B cell (primary cell): ENCODE data around the gene KISS1R. TPM values are rescaled to one million over a fixed set of nuclear protein-coding genes. Genes with fewer than 3 reads are reported as not detected.
A peak's percentile ranks its signal among the peaks of the same experiment; 100 is the strongest.

ENCODE experiments used
- ATAC-seq: fragments of 200-7000 bp; cut with Tn5 transposase; one replicate; pipeline ENCODE4 v1.10.0; 2021; ENCODE audit warnings: low read depth, mild to moderate bottlenecking, moderate number of reproducible peaks, moderate library complexity
- CTCF ChIA-PET: fragments of 350-600 bp; sonication (Branson Sonifier 250); formaldehyde crosslinking; loops from one replicate; lab custom pipeline; 2021; ENCODE audit warnings: antibody characterized with exemption, inconsistent platforms; lab: Charles Lee
- POLR2A ChIA-PET: fragments of 350-600 bp; sonication (Branson Sonifier 250); formaldehyde crosslinking; loops from one replicate; lab custom pipeline; 2021; ENCODE audit warnings: antibody characterized with exemption; lab: Charles Lee
- DNase-seq: peaks from one replicate; pipeline ENCODE4 v3.0.0; 2013
- H2AFZ ChIP-seq: 2 replicates; pipeline ENCODE4 v1.6.1; 2012; ENCODE audit warnings: mild to moderate bottlenecking, low read depth, low read length; ENCODE audit not compliant: insufficient read depth, poor library complexity, severe bottlenecking
- H3K27ac ChIP-seq, 2 donors: 1 replicate in 1 of 2; 2 replicates in 1 of 2; pipeline ENCODE4 v1.5.1; 2012 to 2013; ENCODE audit warnings: low read length in 2 of 2, mild to moderate bottlenecking in 2 of 2, moderate library complexity in 1 of 2
- H3K27me3 ChIP-seq, 4 experiments: fragments of 200-600 bp in 1 of 4; sonication (generic) in 1 of 4; replicated peaks in 1 of 4; 1 replicate in 2 of 4; 2 replicates in 2 of 4; pipeline versions ENCODE4 v1.6.1 to v1.7.0; 2013 to 2016; ENCODE audit warnings: low read length in 3 of 4, mild to moderate bottlenecking in 2 of 4, mixed read lengths in 1 of 4, moderate library complexity in 1 of 4; ENCODE audit not compliant: insufficient read depth in 4 of 4, control insufficient read depth in 3 of 4; ENCODE audit errors: control extremely low read depth in 1 of 4
- H3K36me3 ChIP-seq, 2 experiments: replicated peaks in 1 of 2; 1 replicate in 1 of 2; 2 replicates in 1 of 2; pipeline versions ENCODE4 v1.6.1 to v1.7.1; 2013; ENCODE audit warnings: low read length in 1 of 2; ENCODE audit not compliant: insufficient read depth in 2 of 2, control insufficient read depth in 1 of 2; ENCODE audit errors: control extremely low read depth in 1 of 2, extremely low read depth in 1 of 2
- H3K4me1 ChIP-seq, 2 donors: fragments of 200-600 bp in 1 of 2; sonication (generic) in 1 of 2; 1 replicate in 1 of 2; 2 replicates in 1 of 2; pipeline versions ENCODE4 v1.5.1 to v1.6.1; 2013 to 2017; ENCODE audit warnings: low read length in 2 of 2; ENCODE audit not compliant: control insufficient read depth in 2 of 2, insufficient read depth in 2 of 2
- H3K4me2 ChIP-seq: replicated peaks from 2 replicates; pipeline ENCODE3; 2012; ENCODE audit warnings: mild to moderate bottlenecking, low read depth, low read length; ENCODE audit not compliant: poor library complexity, severe bottlenecking
- H3K4me3 ChIP-seq, 5 experiments: fragments of 200-600 bp in 1 of 5; sonication (generic) in 1 of 5; 1 replicate in 3 of 5; 2 replicates in 2 of 5; pipeline versions ENCODE4 v1.5.1 to v1.7.0; 2011 to 2016; ENCODE audit warnings: low read length in 4 of 5, mild to moderate bottlenecking in 4 of 5, low read depth in 2 of 5, control low read depth in 1 of 5, moderate library complexity in 1 of 5; ENCODE audit not compliant: insufficient read depth in 1 of 5; ENCODE audit errors: control extremely low read depth in 1 of 5, extremely low read depth in 1 of 5
- H3K79me2 ChIP-seq: fragments of 200-600 bp; sonication (generic); one replicate; pipeline ENCODE4 v1.6.0; 2016; ENCODE audit warnings: low read length; ENCODE audit not compliant: control insufficient read depth, insufficient read depth
- H3K9ac ChIP-seq: fragments of 200-600 bp; sonication (generic); 2 replicates; pipeline ENCODE4 v1.6.1; 2017; ENCODE audit warnings: mild to moderate bottlenecking, low read length, moderate library complexity
- H3K9me3 ChIP-seq, 3 donors: one replicate each; pipeline versions ENCODE4 v1.6.1 to v1.7.1; 2013; ENCODE audit warnings: low read length in 2 of 3; ENCODE audit not compliant: control insufficient read depth in 2 of 3, insufficient read depth in 1 of 3; ENCODE audit errors: control extremely low read depth in 1 of 3
- H4K20me1 ChIP-seq: 2 replicates; pipeline ENCODE4 v1.6.0; 2012; ENCODE audit warnings: mild to moderate bottlenecking, low read length; ENCODE audit not compliant: insufficient read depth, control insufficient read depth, poor library complexity, severe bottlenecking
- H3K27ac Mint-ChIP-seq: one replicate; pipeline ENCODE4 v1.8.0; 2021; ENCODE audit warnings: mixed read lengths
- H3K27me3 Mint-ChIP-seq: one replicate; pipeline ENCODE4 v1.8.0; 2021; ENCODE audit warnings: mixed read lengths
- H3K4me1 Mint-ChIP-seq: one replicate; pipeline ENCODE4 v1.8.0; 2021; ENCODE audit warnings: mixed read lengths
- H3K4me3 Mint-ChIP-seq: one replicate; pipeline ENCODE4 v1.8.0; 2021; ENCODE audit warnings: mixed read lengths
- H3K9me3 Mint-ChIP-seq: one replicate; pipeline ENCODE4 v1.8.0; 2022; ENCODE audit warnings: mixed read lengths; ENCODE audit not compliant: insufficient read depth
- EZH2 ChIP-seq: IDR thresholded peaks from 2 replicates; pipeline ENCODE4 v1.6.1; 2012; ENCODE audit warnings: borderline replicate concordance, low read depth, mild to moderate bottlenecking, moderate library complexity, low read length; ENCODE audit not compliant: insufficient read depth, poor library complexity, severe bottlenecking
- WGBS: methylation state at CpG from one replicate; pipeline ENCODE4 v1.1.5; 2013; ENCODE audit warnings: missing lambda C conversion rate; ENCODE audit not compliant: insufficient coverage; 5-methylcytosine and 5-hydroxymethylcytosine counted together
- intact Hi-C: fragments of 100-400 bp; cut with micrococcal nuclease; formaldehyde crosslinking; loops from one replicate; pipeline ENCODE4 v1.10.0; 2022
- polyA plus RNA-seq: library from polyadenylated mRNA; depleted of rRNA; stranded (reverse); fragments of >200 nt; gene quantifications from 2 replicates; pipeline ENCODE4 v1.2.3, GENCODE V29; 2012
- total RNA-seq, 2 donors: library from RNA; stranded (reverse); fragments of 120-200 nt in 1 of 2; gene quantifications; 1 replicate in 1 of 2; 2 replicates in 1 of 2; pipeline versions ENCODE4 v1.2.3 to v1.2.4, GENCODE V29; 2013 to 2022
- TF ChIP-seq, protein P1 (sequence below): fragments of 200-600 bp; IDR thresholded peaks from one replicate; pipeline ENCODE4 v1.8.0; 2022; ENCODE audit warnings: antibody characterized with exemption, mild to moderate bottlenecking

Gene KISS1R
- total and polyA plus RNA-seq, 2 donors (not counting 1 experiment from before 2014, with no cell fraction given): 0.79 to 1.3 TPM

GRCh38 chr19:916645-917322 is 349 bp upstream of the KISS1R start:
- Histone ChIP-seq H3K27ac (peak overlapping the region in 1 of 2 donors; percentile 51), H3K9me3 (peaks cover 0 to 4% (median 0%) of the 10 kb centered on the region in 3 donors), H3K36me3 (no peaks in the 10 kb centered on the region), H3K4me1 (peaks cover 42 to 54% of the 10 kb centered on the region in 2 donors), H3K9ac (peak overlapping the region; percentile 63), H4K20me1 (peaks cover 4% of the 10 kb centered on the region), H3K27me3 (peaks cover 0 to 35% (median 4%) of the 10 kb centered on the region in 4 experiments), H3K4me3 (peak overlapping the region in 3 of 5 experiments; percentile 45 to 60 (median 52)), H3K79me2 (peaks cover 22% of the 10 kb centered on the region), H3K4me2 (peak overlapping the region; percentile 93), H2AFZ (peak overlapping the region; percentile 45)
- peak overlapping the region; percentile 71 for H3K4me3 Mint-ChIP-seq
- no peak for ATAC-seq
- intact Hi-C loops: loop anchor here (1.0 kb wide), 1 partner anchor 7 kb away; no protein-coding TSS in a partner anchor
- 20% methylated on average over 17 of the region's 35 CpGs for WGBS
- H3K27ac Mint-ChIP-seq: peak overlapping the region; percentile 41
- H3K27me3 Mint-ChIP-seq: peaks cover 3% of the 10 kb centered on the region
- peak; percentile 54 for DNase-seq
- CTCF ChIA-PET: interaction anchor here (1.5 to 2.5 kb wide), 4 partner anchors 10 to 57 kb away, joined by 4 to 9 read pairs (median 6); partner anchors contain the start of genes CFD, MED16 and RNU6-9
- POLR2A ChIA-PET: interaction anchor here (0.6 to 1.0 kb wide), 2 partner anchors 16 to 53 kb away, joined by 6 to 7 read pairs; no protein-coding TSS in a partner anchor
- no peaks in the 10 kb centered on the region for H3K9me3 Mint-ChIP-seq
- peaks cover 30% of the 10 kb centered on the region for H3K4me1 Mint-ChIP-seq
- no peak for TF ChIP-seq EZH2

DNA sequence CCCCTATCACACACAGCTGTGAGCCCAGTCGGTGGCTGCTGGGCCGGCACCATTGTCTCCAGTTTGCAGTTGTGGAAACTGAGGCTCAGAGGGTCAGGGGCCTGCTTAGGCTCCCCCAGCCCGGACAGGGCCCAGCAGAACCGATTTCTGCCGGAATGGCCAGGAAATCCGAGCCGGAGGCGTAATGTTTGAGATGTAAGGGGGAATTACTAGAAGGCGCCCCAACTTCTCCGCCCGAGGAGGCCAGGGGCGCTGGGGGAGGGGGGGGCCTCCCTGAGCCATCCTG is 962 bp downstream of the KISS1R start:
- Mint-ChIP-seq H3K4me3 (peak overlapping the region; percentile 71), H3K9me3 (no peaks in the 10 kb centered on the region), H3K27ac (peak overlapping the region; percentile 46), H3K4me1 (peaks cover 32% of the 10 kb centered on the region), H3K27me3 (peaks cover 3% of the 10 kb centered on the region)
- ChIA-PET CTCF (interaction anchor here (1.0 to 7.9 kb wide), 3 partner anchors 43 to 61 kb away, joined by 3 to 72 read pairs (median 67); partner anchors contain the start of gene CFD), POLR2A (interaction anchor here (0.7 to 3.6 kb wide), 3 partner anchors 9 to 54 kb away, joined by 4 to 22 read pairs (median 5); partner anchors contain the start of genes MED16 and RNU6-9)
- H3K4me1 ChIP-seq: peaks cover 42 to 52% of the 10 kb centered on the region in 2 donors
- H3K9me3 ChIP-seq: peaks cover 0 to 4% (median 0%) of the 10 kb centered on the region in 3 donors
- DNase-seq (no peak), ATAC-seq (no peak)
- peaks cover 0 to 35% (median 4%) of the 10 kb centered on the region in 4 experiments for H3K27me3 ChIP-seq
- H2AFZ ChIP-seq: no peak overlapping the region
- WGBS: 2% methylated on average over 12 of the region's 12 CpGs
- intact Hi-C loops: no loop called here
- no peaks in the 10 kb centered on the region for H3K36me3 ChIP-seq
- no peak overlapping the region for H3K27ac ChIP-seq
- H3K79me2 ChIP-seq: peaks cover 15% of the 10 kb centered on the region
- peak overlapping the region in 3 of 5 experiments; percentile 45 to 60 (median 52) for H3K4me3 ChIP-seq
- H4K20me1 ChIP-seq: peaks cover 4% of the 10 kb centered on the region
- peak overlapping the region; percentile 63 for H3K9ac ChIP-seq
- H3K4me2 ChIP-seq: peak overlapping the region; percentile 93
- TF ChIP-seq EZH2: peak; percentile 31
- TF ChIP-seq, protein P1, sequence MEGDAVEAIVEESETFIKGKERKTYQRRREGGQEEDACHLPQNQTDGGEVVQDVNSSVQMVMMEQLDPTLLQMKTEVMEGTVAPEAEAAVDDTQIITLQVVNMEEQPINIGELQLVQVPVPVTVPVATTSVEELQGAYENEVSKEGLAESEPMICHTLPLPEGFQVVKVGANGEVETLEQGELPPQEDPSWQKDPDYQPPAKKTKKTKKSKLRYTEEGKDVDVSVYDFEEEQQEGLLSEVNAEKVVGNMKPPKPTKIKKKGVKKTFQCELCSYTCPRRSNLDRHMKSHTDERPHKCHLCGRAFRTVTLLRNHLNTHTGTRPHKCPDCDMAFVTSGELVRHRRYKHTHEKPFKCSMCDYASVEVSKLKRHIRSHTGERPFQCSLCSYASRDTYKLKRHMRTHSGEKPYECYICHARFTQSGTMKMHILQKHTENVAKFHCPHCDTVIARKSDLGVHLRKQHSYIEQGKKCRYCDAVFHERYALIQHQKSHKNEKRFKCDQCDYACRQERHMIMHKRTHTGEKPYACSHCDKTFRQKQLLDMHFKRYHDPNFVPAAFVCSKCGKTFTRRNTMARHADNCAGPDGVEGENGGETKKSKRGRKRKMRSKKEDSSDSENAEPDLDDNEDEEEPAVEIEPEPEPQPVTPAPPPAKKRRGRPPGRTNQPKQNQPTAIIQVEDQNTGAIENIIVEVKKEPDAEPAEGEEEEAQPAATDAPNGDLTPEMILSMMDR: no peak
